ENCODE results near the gene RPS6KA1. TPM values are rescaled to one million over a fixed set of nuclear protein-coding genes. Genes with fewer than 3 reads are reported as not detected.
"Not testable (repeated sequence)": the region's sequence is repeated elsewhere in the genome, so short reads cannot be mapped to it uniquely, and the experiment has no call there.

RPS6KA1 gene
- total and polyA plus RNA-seq, 3 experiments from 2014 or later, result 187 to 193 (median 189) TPM

GRCh38 chr1:26500488-26501175 lies 28.9 kb upstream of the RPS6KA1 start:
- Mint-ChIP-seq H3K27ac (peak overlapping the region; percentile 87 to 97 (median 91)), H3K4me3 (peak overlapping the region; percentile 74 to 94 (median 86)), H3K9me3 (no peaks in the 10 kb centered on the region), H3K4me1 (peaks cover 5 to 20% (median 13%) of the 10 kb centered on the region in 3 donors), H3K27me3 (no peaks in the 10 kb centered on the region), H3K36me3 (no peaks in the 10 kb centered on the region)
- Histone ChIP-seq H3K27me3 (ENCODE audit: insufficient read depth, low read length, poor library complexity, severe bottlenecking) (no peaks in the 10 kb centered on the region), H3K36me3 (ENCODE audit: insufficient read depth, low read length) (no peaks in the 10 kb centered on the region), H3K4me3 (ENCODE audit: low read length) (peak overlapping the region; percentile 89), H3K4me1 (ENCODE audit: insufficient read depth, low read length) (peaks cover 17% of the 10 kb centered on the region), H3K9me3 (ENCODE audit: low read length) (no peaks in the 10 kb centered on the region), H3K27ac (ENCODE audit: low read depth, low read length) (peak overlapping the region; percentile 82)
- POLR2A ChIA-PET, result interaction anchor here (0.5 to 2.5 kb wide), 11 partner anchors 9 to 1506 kb away, joined by 3 to 31 read pairs (median 5); partner anchors contain the start of genes GPATCH3, GPN2, HMGN2 and PAQR7
- peak; percentile 79 to 91 (median 85) for DNase-seq
- CTCF ChIA-PET, result interaction anchor here (0.7 to 2.8 kb wide), 36 partner anchors 8 to 381 kb away, joined by 3 to 26 read pairs (median 4); partner anchors contain the start of genes CEP85, DHDDS, HMGN2 and PIGV

DNA sequence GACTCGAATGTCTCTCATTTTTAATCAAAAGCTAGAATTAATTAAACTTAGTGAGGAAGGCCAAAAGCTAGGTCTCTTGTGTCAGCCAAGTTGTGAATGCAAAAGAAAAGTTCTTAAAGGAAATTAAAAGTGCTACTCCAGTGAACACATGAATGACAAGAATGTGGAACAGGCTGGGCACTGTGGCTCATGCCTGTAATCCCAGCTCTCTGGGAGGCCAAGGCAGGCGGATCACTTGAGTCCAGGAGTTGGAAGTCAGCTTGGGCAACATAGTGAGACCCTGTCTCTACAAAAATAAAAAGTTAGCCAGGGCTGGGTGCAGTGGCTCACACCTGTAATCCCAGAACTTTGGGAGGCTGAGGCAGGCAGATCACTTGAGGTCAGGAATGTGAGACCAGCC lies 18.9 kb upstream of the RPS6KA1 start:
- H3K4me3 Mint-ChIP-seq; DNase-seq; H3K4me3 ChIP-seq (ENCODE audit: low read length); H3K9me3 Mint-ChIP-seq; H3K27me3 Mint-ChIP-seq; H3K9me3 ChIP-seq (ENCODE audit: low read length); H3K4me1 Mint-ChIP-seq; H3K27ac ChIP-seq (ENCODE audit: low read depth, low read length); H3K4me1 ChIP-seq (ENCODE audit: insufficient read depth, low read length); H3K27ac Mint-ChIP-seq; POLR2A ChIA-PET; H3K36me3 Mint-ChIP-seq; H3K36me3 ChIP-seq (ENCODE audit: insufficient read depth, low read length); H3K27me3 ChIP-seq (ENCODE audit: insufficient read depth, low read length, poor library complexity, severe bottlenecking): not testable (repeated sequence)
- CTCF ChIA-PET, result interaction anchor here (1.2 to 1.4 kb wide), 2 partner anchors 10 to 29 kb away, joined by 3 to 4 read pairs; no protein-coding TSS in a partner anchor

DNA sequence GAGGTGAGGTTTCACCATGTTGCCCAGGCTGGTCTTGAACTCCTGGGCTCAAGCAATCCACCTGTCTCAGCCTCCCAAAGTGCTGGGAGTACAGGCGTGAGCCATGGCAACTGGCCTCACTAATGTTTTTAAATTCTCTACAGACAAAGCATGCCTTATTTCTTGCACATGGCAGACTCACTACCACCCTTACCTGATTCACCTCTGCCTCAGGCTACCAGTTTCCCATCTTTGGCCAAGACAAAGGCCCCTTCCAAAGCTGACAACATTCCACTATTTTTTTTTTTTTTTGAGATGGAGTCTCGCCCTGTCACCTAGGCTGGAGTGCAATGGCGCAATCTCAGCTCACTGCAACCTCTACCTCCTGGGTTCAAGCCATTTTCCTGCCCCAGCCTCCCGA lies 13.7 kb upstream of the RPS6KA1 start:
- H3K27ac Mint-ChIP-seq; DNase-seq; H3K4me3 ChIP-seq (ENCODE audit: low read length); H3K27me3 Mint-ChIP-seq; H3K9me3 Mint-ChIP-seq; H3K4me3 Mint-ChIP-seq; H3K4me1 Mint-ChIP-seq; H3K4me1 ChIP-seq (ENCODE audit: insufficient read depth, low read length); H3K36me3 ChIP-seq (ENCODE audit: insufficient read depth, low read length); H3K27me3 ChIP-seq (ENCODE audit: insufficient read depth, low read length, poor library complexity, severe bottlenecking); H3K9me3 ChIP-seq (ENCODE audit: low read length); H3K36me3 Mint-ChIP-seq; H3K27ac ChIP-seq (ENCODE audit: low read depth, low read length): not testable (repeated sequence)
- CTCF ChIA-PET, result interaction anchor here (1.3 kb wide), 1 partner anchor 23 kb away, joined by 3 read pairs; no protein-coding TSS in a partner anchor
- POLR2A ChIA-PET, result interaction anchor here (0.6 kb wide), 1 partner anchor 194 kb away, joined by 6 read pairs; no protein-coding TSS in a partner anchor

GRCh38 chr1:26516987-26517765 lies 12.4 kb upstream of the RPS6KA1 start:
- no peaks in the 10 kb centered on the region for H3K9me3 ChIP-seq (ENCODE audit: low read length)
- H3K27ac Mint-ChIP-seq, result no peak overlapping the region
- H3K9me3 Mint-ChIP-seq, result no peaks in the 10 kb centered on the region
- CTCF ChIA-PET, result interaction anchor here (1.3 to 1.8 kb wide), 2 partner anchors 21 to 22 kb away, joined by 3 to 4 read pairs; no protein-coding TSS in a partner anchor
- DNase-seq, result no peak
- H3K4me3 ChIP-seq (ENCODE audit: low read length), result no peak overlapping the region
- H3K4me3 Mint-ChIP-seq, result no peak overlapping the region
- H3K36me3 Mint-ChIP-seq, result no peaks in the 10 kb centered on the region
- no peaks in the 10 kb centered on the region for H3K4me1 Mint-ChIP-seq
- no peaks in the 10 kb centered on the region for H3K27me3 ChIP-seq (ENCODE audit: insufficient read depth, low read length, poor library complexity, severe bottlenecking)
- POLR2A ChIA-PET, result no interaction called here
- H3K27ac ChIP-seq (ENCODE audit: low read depth, low read length), result no peak overlapping the region
- peaks cover 0 to 2% of the 10 kb centered on the region in 2 donors for H3K27me3 Mint-ChIP-seq
- no peaks in the 10 kb centered on the region for H3K36me3 ChIP-seq (ENCODE audit: insufficient read depth, low read length)
- no peaks in the 10 kb centered on the region for H3K4me1 ChIP-seq (ENCODE audit: insufficient read depth, low read length)

DNA sequence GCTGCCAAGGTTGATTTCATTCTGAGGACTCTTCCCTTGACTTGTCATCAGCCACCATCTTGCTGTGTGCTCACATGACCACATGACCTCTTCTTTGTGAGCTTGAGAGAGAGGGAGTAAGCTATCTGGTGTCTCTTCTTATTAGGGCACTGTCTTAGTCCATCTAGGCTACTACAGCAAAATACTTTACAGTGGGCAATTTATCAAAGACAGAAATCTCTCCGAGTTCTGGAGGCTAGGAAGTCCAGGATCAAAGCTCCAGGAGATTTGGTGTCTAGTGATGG lies 11.9 kb upstream of the RPS6KA1 start:
- Mint-ChIP-seq H3K4me3 (no peak overlapping the region), H3K27me3 (peaks cover 0 to 5% of the 10 kb centered on the region in 2 donors), H3K36me3 (no peaks in the 10 kb centered on the region), H3K27ac (no peak overlapping the region), H3K4me1 (no peaks in the 10 kb centered on the region), H3K9me3 (no peaks in the 10 kb centered on the region)
- H3K4me1 ChIP-seq (ENCODE audit: insufficient read depth, low read length), result no peaks in the 10 kb centered on the region
- DNase-seq, result no peak
- H3K27ac ChIP-seq (ENCODE audit: low read depth, low read length), result no peak overlapping the region
- ChIA-PET CTCF (interaction anchor here (1.8 kb wide), 1 partner anchor 20 kb away, joined by 4 read pairs; no protein-coding TSS in a partner anchor), POLR2A (no interaction called here)
- H3K36me3 ChIP-seq (ENCODE audit: insufficient read depth, low read length), result no peaks in the 10 kb centered on the region
- no peaks in the 10 kb centered on the region for H3K27me3 ChIP-seq (ENCODE audit: insufficient read depth, low read length, poor library complexity, severe bottlenecking)
- H3K4me3 ChIP-seq (ENCODE audit: low read length), result no peak overlapping the region
- no peaks in the 10 kb centered on the region for H3K9me3 ChIP-seq (ENCODE audit: low read length)

- no peaks in the 10 kb centered on the region for H3K4me1 Mint-ChIP-seq
- Histone ChIP-seq H3K4me3 (ENCODE audit: low read length) (no peak overlapping the region), H3K36me3 (ENCODE audit: insufficient read depth, low read length) (no peaks in the 10 kb centered on the region), H3K27ac (ENCODE audit: low read depth, low read length) (no peak overlapping the region), H3K9me3 (ENCODE audit: low read length) (no peaks in the 10 kb centered on the region), H3K27me3 (ENCODE audit: insufficient read depth, low read length, poor library complexity, severe bottlenecking) (no peaks in the 10 kb centered on the region), H3K4me1 (ENCODE audit: insufficient read depth, low read length) (no peaks in the 10 kb centered on the region)
- H3K4me3 Mint-ChIP-seq, result no peak overlapping the region
- H3K27me3 Mint-ChIP-seq, result peaks cover 0 to 6% of the 10 kb centered on the region in 2 donors
- H3K36me3 Mint-ChIP-seq, result no peaks in the 10 kb centered on the region
- ChIA-PET POLR2A (no interaction called here), CTCF (interaction anchor here (1.8 kb wide), 1 partner anchor 20 kb away, joined by 4 read pairs; no protein-coding TSS in a partner anchor)
- H3K9me3 Mint-ChIP-seq, result no peaks in the 10 kb centered on the region
- no peak for DNase-seq
- H3K27ac Mint-ChIP-seq, result peak overlapping the region in 1 of 8 donors; percentile 33
Measured at GRCh38 chr1:26518355-26518754, 11.2 kb upstream of the RPS6KA1 start.

- H3K27me3 ChIP-seq (ENCODE audit: insufficient read depth, low read length, poor library complexity, severe bottlenecking), result no peaks in the 10 kb centered on the region
- no peak overlapping the region for H3K4me3 Mint-ChIP-seq
- no peaks in the 10 kb centered on the region for H3K36me3 Mint-ChIP-seq
- no peaks in the 10 kb centered on the region for H3K9me3 ChIP-seq (ENCODE audit: low read length)
- no peaks in the 10 kb centered on the region for H3K4me1 Mint-ChIP-seq
- no peaks in the 10 kb centered on the region for H3K9me3 Mint-ChIP-seq
- H3K36me3 ChIP-seq (ENCODE audit: insufficient read depth, low read length), result no peaks in the 10 kb centered on the region
- ChIA-PET CTCF (no interaction called here), POLR2A (interaction anchor here (0.6 kb wide), 1 partner anchor 59 kb away, joined by 4 read pairs; no protein-coding TSS in a partner anchor)
- no peak overlapping the region for H3K4me3 ChIP-seq (ENCODE audit: low read length)
- DNase-seq, result no peak
- H3K4me1 ChIP-seq (ENCODE audit: insufficient read depth, low read length), result no peaks in the 10 kb centered on the region
- peaks cover 8 to 16% of the 10 kb centered on the region in 2 donors for H3K27me3 Mint-ChIP-seq
- H3K27ac Mint-ChIP-seq, result no peak overlapping the region
- no peak overlapping the region for H3K27ac ChIP-seq (ENCODE audit: low read depth, low read length)
Measured at GRCh38 chr1:26520339-26520738, 9.2 kb upstream of the RPS6KA1 start.

DNA sequence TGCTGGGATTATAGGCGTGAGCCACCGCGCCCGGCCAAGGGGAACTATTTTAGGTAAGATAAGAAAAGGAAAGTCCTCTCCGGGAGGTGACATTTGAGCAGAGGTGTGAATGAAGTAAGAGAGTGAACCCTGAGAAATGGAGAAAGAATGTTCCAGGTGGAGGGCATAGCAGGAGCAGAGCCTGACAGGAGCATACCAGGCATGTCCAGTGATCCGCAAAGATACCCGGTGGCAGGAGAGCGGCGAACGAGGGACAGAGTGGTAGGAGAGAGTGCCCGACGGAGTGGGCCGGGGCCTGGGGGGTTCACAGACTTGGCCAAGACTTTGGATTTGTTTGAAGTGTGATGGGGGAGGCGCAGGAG lies 7.9 kb upstream of the RPS6KA1 start:
- no peaks in the 10 kb centered on the region for H3K4me1 ChIP-seq (ENCODE audit: insufficient read depth, low read length)
- no peak for DNase-seq
- H3K36me3 Mint-ChIP-seq, result no peaks in the 10 kb centered on the region
- H3K36me3 ChIP-seq (ENCODE audit: insufficient read depth, low read length), result no peaks in the 10 kb centered on the region
- H3K4me1 Mint-ChIP-seq, result no peaks in the 10 kb centered on the region
- peak overlapping the region in 1 of 7 donors; percentile 27 for H3K4me3 Mint-ChIP-seq
- no peaks in the 10 kb centered on the region for H3K9me3 Mint-ChIP-seq
- POLR2A ChIA-PET, result no interaction called here
- H3K4me3 ChIP-seq (ENCODE audit: low read length), result no peak overlapping the region
- peaks cover 8 to 16% of the 10 kb centered on the region in 2 donors for H3K27me3 Mint-ChIP-seq
- CTCF ChIA-PET, result interaction anchor here (1.4 to 1.6 kb wide), 2 partner anchors 21 to 104 kb away, joined by 3 to 5 read pairs; no protein-coding TSS in a partner anchor
- no peak overlapping the region for H3K27ac ChIP-seq (ENCODE audit: low read depth, low read length)
- no peaks in the 10 kb centered on the region for H3K9me3 ChIP-seq (ENCODE audit: low read length)
- no peaks in the 10 kb centered on the region for H3K27me3 ChIP-seq (ENCODE audit: insufficient read depth, low read length, poor library complexity, severe bottlenecking)
- no peak overlapping the region for H3K27ac Mint-ChIP-seq

Data from CD8-positive, alpha-beta memory T cell (primary cell).